ENCODE measurements around the gene ITPR1. TPM values are rescaled to one million over a fixed set of nuclear protein-coding genes. Genes with fewer than 3 reads are reported as not detected.

The ITPR1 gene
- total RNA-seq, 4 donors from 2014 or later = 58.8 to 67.2 (median 63.1) TPM

- TF ChIP-seq CTCF (IDR thresholded peaks at IDR 0.05; ENCODE audit: low read depth) = no peak
These were observed 20.8 kb upstream of the ITPR1 start for GRCh38 chr3:4472312-4472711.

- no peak for TF ChIP-seq CTCF (IDR thresholded peaks at IDR 0.05; ENCODE audit: low read depth)
These were observed 20.4 kb upstream of the ITPR1 start for GRCh38 chr3:4472766-4473165.

GRCh38 chr3:4474683-4475490, 18.3 kb upstream of the ITPR1 start:
- TF ChIP-seq CTCF (IDR thresholded peaks at IDR 0.05; ENCODE audit: low read depth) = no peak

- no peak for TF ChIP-seq CTCF (IDR thresholded peaks at IDR 0.05; ENCODE audit: low read depth)
These were observed 17.3 kb upstream of the ITPR1 start for GRCh38 chr3:4475804-4476203.

DNA sequence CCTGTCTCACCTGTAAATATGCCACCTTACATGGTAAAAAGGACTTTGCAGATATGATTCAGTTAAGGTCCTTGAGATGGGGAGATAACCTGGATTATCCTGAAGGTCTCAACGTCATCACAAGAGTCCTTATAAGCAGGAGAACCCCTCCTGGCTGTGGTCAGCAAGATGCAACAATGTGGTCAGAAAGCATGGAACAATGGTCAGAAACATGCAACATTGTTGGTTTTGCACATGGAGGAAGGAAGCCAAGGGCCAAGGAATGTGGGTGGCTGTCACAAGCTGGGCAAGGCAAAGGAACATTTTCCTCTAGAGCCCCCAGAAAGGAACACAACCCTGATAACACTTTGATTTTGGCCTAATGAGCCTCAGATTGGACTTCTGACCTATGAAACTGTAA, 16.7 kb upstream of the ITPR1 start:
- no peak for TF ChIP-seq CTCF (IDR thresholded peaks at IDR 0.05; ENCODE audit: low read depth)

DNA sequence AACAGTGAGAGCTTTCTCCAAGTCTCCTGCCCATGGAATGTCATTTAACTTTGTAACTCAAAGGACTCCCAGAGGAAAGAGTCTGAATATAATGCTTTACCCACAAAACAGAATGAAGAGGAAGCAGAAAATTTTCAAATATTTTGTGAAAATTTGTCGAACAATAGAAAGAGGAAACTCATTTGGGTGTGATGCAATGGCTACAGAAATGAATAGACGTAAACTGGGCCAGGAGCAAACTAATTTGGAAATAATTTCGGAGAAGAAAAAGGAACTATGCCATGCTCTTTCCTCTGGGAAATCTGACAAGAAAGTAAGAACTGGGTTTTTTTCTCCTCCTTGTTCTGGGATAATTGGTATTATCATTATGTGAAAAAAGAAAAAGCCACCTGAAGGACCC, 14.9 kb upstream of the ITPR1 start:
- TF ChIP-seq CTCF (IDR thresholded peaks at IDR 0.05; ENCODE audit: low read depth) = no peak

DNA sequence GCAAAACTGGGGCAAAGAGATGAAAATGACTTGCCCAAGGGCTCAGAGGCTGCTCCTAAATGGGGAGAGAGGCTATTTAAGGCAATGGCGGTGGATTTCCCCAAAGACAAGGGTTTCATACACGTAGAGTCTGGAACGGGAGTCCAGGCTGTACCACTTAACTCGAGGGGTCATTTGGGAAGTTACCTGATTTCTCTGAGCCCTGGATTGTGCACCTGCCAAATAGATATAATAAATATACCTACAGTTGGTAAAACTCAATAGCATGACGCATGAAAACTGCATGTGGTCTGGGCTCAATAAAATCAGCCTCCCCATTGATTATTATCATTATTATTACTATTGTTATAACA, 1.3 kb upstream of the ITPR1 start:
- no peak for TF ChIP-seq CTCF (IDR thresholded peaks at IDR 0.05; ENCODE audit: low read depth)

Data from subcutaneous adipose tissue (tissue), 4 donors.